PFSK-1 (cell line): Measurements from ENCODE around the gene CEP57.

ENCODE experiments used
- POLR2AphosphoS5 ChIP-seq: IDR thresholded peaks from 2 replicates; pipeline ENCODE4 v1.6.1; 2012; ENCODE audit warnings: low read depth, mild to moderate bottlenecking, control low read depth, low read length, moderate library complexity
- TAF1 ChIP-seq: IDR thresholded peaks from 2 replicates; pipeline ENCODE4 v1.6.1; 2012; ENCODE audit warnings: low read length, control low read depth, borderline replicate concordance; ENCODE audit not compliant: insufficient read depth

DNA sequence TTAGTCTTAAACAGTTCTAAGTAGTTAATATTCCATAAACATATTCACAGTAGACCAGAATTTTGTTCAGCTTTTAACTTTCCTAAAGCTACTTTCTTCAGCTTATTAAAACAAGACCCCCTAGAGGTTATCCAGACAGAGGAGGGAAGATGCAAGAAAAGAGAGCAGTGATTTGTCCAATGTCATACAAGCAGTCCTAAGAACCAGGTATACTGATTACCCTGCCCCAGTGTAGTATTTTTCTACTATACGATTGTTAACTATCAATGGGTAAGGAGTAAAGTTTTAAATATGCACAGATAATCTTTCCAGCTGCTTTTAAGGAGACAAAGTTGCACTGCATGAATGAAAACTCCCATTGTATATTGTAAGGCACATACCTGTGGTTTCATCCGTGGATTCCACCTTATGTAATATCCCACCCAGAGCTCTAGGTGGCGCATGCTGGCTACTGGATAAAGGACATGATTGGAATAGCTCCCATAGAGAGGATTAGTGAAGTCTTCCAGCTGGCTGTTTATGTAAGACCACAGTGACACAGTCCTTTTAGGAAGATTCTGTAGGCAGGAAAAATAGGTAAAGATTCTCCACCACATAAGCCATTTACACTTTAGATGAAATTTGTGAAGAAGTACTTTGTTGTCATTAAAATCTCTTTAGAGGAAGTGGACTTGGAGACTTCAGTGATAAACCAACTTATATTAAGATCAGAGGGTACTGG is 45.6 kb downstream of the CEP57 start:
- TF ChIP-seq TAF1: no peak
- TF ChIP-seq POLR2AphosphoS5: no peak
